SK-N-MC (cell line): ENCODE data around the gene BACH2.

Experiments used
- EZH2 ChIP-seq: fragments of 200-600 bp; sonication (generic); IDR thresholded peaks from one replicate; pipeline ENCODE4 v1.6.1; 2017; ENCODE audit warnings: antibody characterized with exemption
- POLR2AphosphoS5 ChIP-seq: IDR thresholded peaks from 2 replicates; pipeline ENCODE4 v1.6.1; 2012; ENCODE audit warnings: mild to moderate bottlenecking, low read depth, low read length, borderline replicate concordance

GRCh38 chr6:90328004-90328403, 31.4 kb upstream of the BACH2 start:
- TF ChIP-seq POLR2AphosphoS5 (no peak; the same call in 1 of the 2 replicates), EZH2 (no peak)
